ENCODE data around the gene MRPL23.

The MRPL23 gene

GRCh38 chr11:1946812-1947484 lies at the start of gene MRPL23:
MRPL23 (plus strand) TSS chr11:1947332; CDS start chr11:1947363, 31 bp downstream.
- no peak within 1 kb of the TSS for H3K4me3 ChIP-seq (ENCODE audit: control insufficient read depth, low read depth, low read length)
- no peak for TF ChIP-seq CTCF (conservative IDR thresholded peaks at IDR 0.05; ENCODE audit: control insufficient read depth, insufficient read depth, low read depth, low read length)
- no peak for DNase-seq (ENCODE audit: low read depth)

- DNase-seq (ENCODE audit: low read depth) = no peak
- no peak overlapping the region for H3K4me3 ChIP-seq (ENCODE audit: control insufficient read depth, low read depth, low read length)
- no peak for TF ChIP-seq CTCF (conservative IDR thresholded peaks at IDR 0.05; ENCODE audit: control insufficient read depth, insufficient read depth, low read depth, low read length)
These were observed 48.0 kb upstream of the MRPL23 start for GRCh38 chr11:1899090-1899489.

GRCh38 chr11:1899686-1900085 lies 47.4 kb upstream of the MRPL23 start:
- DNase-seq (ENCODE audit: low read depth) = no peak
- TF ChIP-seq CTCF (conservative IDR thresholded peaks at IDR 0.05; ENCODE audit: control insufficient read depth, insufficient read depth, low read depth, low read length) = no peak
- H3K4me3 ChIP-seq (ENCODE audit: control insufficient read depth, low read depth, low read length) = no peak overlapping the region

- no peak for DNase-seq (ENCODE audit: low read depth)
- no peak overlapping the region for H3K4me3 ChIP-seq (ENCODE audit: control insufficient read depth, low read depth, low read length)
- TF ChIP-seq CTCF (conservative IDR thresholded peaks at IDR 0.05; ENCODE audit: control insufficient read depth, insufficient read depth, low read depth, low read length) = no peak
These were observed 41.0 kb upstream of the MRPL23 start for GRCh38 chr11:1906181-1906580.

- no peak for TF ChIP-seq CTCF (conservative IDR thresholded peaks at IDR 0.05; ENCODE audit: control insufficient read depth, insufficient read depth, low read depth, low read length)
- no peak for DNase-seq (ENCODE audit: low read depth)
- no peak overlapping the region for H3K4me3 ChIP-seq (ENCODE audit: control insufficient read depth, low read depth, low read length)
These were observed 40.3 kb upstream of the MRPL23 start for GRCh38 chr11:1906611-1907423.

- no peak overlapping the region for H3K4me3 ChIP-seq (ENCODE audit: control insufficient read depth, low read depth, low read length)
- no peak for DNase-seq (ENCODE audit: low read depth)
- TF ChIP-seq CTCF (conservative IDR thresholded peaks at IDR 0.05; ENCODE audit: control insufficient read depth, insufficient read depth, low read depth, low read length) = no peak
These were observed 38.5 kb upstream of the MRPL23 start for GRCh38 chr11:1908618-1909017.

Data from fibroblast of mammary gland (primary cell).